GF-D8 (cell line): ENCODE measurements around the gene ZKSCAN5.
"Not testable (repeated sequence)": the region's sequence is repeated elsewhere in the genome, so short reads cannot be mapped to it uniquely, and the experiment has no call there.

Source experiments
- DNase-seq: peaks from one replicate; lab custom pipeline; 2025; lab: John Stamatoyannopoulos, UW

ZKSCAN5 gene

DNA sequence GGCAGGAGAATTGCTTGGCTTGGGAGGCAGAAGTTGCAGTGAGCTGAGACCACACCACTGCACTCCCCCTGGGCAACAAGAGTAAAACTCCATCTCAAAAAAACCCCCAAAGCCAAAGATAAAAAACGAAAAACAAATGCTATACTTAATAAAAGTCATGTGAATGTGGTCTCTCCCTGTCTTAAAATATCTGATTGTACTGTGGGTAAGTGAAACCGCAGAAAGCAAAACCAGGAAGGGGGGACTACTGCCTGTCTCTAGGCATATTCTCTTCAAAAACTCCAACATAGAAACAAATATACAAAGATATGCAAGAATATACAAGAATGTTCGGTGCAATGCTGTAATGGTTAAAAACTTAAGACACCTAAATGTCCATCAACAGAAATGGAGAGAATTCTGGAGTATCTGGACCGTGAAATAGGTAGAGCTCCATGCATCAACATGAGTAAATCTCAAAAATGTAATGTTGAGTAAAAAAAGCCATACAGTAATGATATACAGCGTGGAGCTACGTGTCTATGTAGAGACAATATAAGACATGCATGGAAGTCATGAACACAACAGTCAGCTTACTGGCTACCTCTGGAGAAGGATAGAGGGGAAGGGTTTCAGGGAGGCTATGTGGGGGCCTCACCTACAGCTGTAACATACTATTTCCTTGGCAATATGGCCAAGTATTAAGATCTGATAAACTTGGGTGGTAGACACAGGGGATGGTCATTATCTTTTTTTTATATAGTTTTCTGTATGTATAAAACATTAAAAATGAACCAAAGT is 6.5 kb upstream of the ZKSCAN5 start:
- DNase-seq: no peak

DNA sequence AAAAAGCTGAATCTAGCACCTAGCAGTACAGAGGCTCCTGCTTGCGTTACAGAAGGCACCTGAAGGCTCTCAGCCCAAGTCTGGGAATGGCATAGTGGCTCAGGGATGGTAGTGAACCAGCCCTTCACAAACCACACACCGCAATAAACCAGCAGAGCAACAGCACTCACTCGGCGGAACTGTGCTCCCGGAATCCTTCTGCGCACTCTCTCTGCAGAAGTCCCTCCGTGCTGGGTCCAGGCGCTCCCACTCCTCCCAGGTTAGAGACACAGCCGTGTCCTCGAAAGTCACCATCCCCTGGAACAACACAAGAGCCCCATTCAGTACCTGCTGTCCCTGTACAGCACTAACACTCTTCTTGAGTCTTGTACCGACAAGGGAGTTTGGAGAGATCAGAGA is 5.9 kb upstream of the ZKSCAN5 start:
- DNase-seq: no peak

DNA sequence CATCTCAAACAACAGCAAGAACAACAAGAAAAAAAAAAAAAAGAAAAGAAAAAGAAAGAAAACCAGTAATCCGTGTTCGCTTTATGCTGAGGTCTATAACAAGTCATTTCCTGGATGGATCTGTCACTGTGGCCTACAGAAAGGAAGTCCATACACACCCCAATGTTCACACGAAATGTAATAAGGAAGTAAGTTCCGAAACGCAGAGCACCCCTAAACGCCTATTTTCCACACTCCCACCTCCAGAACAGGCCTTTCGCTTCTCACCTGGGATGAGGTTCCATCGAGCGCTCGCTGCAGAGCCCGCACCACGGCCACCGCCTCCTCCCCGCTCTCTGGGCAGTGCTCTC is 5.1 kb upstream of the ZKSCAN5 start:
- no peak for DNase-seq

DNA sequence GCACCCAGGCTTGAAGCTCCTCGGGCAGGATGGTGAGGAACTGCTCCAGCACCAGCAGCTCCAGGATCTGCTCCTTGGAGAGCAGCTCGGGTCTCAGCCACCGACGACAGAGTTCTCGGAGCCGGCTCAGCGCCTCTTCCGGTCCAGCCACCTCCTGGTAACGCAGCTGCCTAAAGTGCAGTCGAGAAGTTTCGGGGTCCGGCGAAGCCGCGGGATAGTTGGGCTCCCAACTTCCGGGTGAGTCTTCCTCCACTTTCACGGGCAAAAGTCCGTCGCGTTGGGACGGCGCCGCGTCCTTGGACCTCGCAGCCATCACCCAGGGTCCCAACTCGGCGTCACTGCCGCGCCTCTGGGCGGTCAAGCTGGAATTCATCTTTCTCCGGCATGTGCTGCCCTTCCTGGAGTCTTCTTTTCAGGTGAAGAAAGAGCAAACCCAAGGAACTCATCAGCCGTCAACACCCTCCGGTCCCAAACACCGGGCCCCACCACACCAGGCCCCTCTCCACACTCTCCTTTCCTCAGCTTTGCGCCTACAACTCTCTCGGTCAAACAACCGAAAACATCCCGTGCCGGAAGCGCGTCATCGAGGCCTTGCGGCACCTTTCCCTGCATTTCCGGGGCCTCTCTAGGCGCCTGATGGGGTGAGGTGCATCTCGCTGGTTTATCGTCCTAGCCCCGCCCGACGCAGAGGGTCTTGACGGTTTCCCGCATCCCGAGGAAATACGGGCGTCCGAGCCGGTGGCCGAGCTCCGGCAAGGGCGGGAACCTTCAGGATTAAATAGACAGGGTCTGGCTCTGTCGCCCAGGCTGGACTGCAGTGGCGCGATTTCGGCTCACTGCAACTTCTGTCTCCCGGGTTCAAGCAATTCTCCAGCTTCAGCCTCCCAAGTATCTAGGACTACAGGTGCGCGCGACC is 4.5 kb upstream of the ZKSCAN5 start, which contains the start of gene ZNF394:
Gene ZNF394 (minus strand): TSS at position 561 of the 916 bp plus-strand sequence. CDS start 188 bp downstream, at position 373.
- peak; percentile 75 for DNase-seq

DNA sequence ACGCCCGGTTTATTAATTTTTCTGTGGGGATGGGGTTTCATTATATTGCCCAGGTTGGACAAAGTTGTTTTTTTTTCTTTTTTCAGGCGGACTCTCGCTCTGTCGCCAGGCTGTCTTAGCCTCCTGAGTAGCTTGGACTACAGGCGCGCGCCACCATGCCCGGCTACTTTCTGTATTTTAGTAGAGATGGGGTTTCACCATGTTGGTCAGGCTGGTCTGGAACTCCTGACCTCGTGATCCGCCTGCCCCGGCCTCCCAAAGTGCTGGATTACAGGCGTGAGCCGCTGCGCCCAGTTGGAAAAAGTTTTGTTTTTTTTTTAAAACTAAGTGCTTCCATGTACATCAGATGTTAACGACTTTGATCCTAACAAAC is 3.8 kb upstream of the ZKSCAN5 start:
- DNase-seq: no peak

DNA sequence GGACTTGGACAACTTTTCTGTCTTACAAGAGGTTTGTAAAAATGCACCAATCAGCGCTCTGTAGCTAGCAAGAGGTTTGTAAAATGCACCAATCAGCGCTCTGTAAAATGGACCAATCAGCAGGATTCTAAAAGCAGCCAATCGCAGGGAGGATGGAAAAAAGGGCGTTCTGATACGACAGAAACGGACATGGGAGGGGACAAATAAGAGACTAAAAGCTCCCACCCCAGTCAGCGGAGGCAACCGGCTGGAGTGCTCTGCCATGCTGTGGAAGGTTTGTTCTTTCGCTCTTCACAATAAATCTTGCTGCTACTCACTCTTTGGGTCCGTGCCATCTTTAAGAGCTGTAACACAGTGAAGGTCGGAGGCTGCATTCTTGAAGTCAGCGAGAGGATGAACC is 3.2 kb upstream of the ZKSCAN5 start:
- DNase-seq: not testable (repeated sequence)

DNA sequence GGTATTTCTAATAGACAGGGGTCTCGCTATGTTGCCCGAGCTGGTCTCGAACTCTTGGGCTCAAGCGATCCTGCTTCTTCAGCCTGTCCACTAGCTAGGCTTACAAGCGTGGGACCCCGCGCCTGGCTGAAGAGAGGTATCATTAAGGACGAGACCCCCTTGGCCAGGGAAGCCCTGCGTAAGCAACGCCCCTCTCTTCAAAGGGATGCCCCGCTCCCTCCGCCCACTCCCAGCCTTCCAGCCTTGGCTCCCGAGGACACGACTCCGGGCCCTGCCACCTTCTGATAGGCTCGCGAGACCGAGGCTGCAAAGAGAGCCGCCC is 220 bp upstream of the ZKSCAN5 start:
- no peak for DNase-seq

DNA sequence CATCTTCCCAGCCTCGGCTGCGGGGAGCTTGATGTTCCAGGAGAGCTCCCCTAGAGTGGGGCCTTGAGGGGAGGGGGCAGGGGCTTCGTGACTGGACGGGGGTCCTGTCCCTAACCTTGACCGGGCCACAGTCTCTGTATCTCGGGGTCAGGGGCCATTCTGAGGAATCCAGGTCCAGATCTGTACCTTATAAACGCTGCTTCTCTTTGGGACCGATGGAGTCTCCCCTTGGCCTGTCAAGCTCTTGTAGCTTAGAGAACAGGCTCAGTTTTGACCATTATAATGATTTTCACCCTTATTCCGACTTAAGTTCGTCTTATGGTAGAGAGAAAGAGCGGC is 831 bp downstream of the ZKSCAN5 start:
- no peak for DNase-seq

DNA sequence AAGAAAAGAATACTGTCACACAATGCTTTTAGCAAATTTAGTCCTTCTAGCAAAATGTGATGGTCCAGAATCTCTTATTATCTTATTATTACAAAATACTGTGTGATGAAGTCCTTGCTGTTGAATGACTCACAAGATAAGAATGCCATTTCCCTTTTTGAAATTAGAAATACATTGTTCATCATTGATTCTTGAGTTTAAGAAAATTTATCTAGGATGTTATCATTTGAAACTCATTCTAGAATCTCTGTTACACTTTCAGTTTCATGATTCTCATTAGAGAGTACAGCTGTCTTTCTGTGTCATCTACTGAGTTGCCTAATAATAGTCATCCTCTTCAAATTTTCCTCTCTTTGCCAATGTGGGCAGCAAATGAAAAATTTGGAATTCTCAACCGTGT is 9.6 kb downstream of the ZKSCAN5 start:
- DNase-seq: no peak

DNA sequence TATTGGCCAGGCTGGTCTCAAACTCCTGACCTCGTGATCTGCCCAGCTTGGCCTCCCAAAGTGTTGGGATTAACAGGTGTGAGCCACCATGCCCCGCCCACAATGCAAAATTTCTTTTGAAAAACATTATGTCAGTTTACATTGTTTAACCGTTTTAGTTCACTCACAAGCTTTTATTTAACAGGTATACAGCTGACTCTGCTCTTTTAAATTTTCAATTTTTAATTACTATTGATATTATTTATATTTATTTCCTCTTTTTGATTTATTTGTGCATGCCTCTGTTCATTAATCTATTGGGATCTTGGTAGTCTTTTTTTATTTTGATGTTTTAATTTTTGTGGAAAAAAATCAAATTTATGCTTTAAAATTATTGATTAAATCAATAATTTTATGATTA is 16.9 kb downstream of the ZKSCAN5 start:
- no peak for DNase-seq

DNA sequence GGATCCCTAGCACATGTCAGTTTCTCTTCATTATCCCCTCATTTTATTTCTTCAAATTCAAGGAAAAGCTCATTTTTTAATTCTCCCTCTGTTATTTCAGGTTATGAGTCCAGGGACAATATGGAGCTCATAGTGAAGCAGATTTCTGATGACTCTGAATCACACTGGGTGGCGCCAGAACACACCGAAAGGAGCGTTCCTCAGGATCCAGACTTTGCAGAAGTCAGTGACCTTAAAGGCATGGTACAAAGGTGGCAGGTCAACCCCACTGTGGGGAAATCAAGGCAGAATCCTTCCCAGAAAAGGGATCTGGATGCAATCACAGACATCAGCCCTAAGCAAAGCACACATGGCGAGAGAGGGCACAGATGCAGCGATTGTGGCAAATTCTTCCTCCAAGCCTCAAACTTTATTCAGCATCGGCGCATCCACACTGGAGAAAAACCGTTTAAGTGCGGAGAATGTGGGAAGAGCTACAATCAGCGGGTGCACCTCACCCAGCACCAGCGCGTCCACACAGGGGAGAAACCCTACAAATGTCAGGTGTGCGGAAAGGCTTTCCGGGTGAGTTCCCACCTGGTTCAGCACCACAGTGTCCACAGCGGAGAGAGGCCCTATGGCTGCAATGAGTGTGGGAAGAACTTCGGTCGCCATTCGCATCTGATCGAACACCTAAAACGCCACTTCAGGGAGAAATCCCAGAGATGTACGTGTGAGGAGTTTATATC is 21.4 kb downstream of the ZKSCAN5 start:
- no peak for DNase-seq

DNA sequence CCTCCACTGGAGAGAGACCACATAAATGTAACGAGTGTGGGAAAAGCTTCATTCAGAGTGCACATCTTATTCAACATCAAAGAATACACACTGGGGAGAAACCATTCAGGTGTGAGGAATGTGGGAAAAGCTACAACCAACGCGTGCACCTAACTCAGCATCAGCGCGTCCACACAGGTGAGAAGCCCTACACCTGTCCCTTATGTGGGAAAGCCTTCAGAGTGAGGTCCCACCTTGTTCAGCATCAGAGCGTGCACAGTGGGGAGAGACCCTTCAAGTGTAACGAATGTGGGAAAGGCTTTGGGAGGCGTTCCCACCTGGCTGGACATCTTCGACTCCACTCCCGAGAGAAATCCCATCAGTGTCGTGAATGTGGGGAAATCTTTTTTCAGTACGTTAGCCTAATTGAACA is 26.9 kb downstream of the ZKSCAN5 start:
- no peak for DNase-seq

DNA sequence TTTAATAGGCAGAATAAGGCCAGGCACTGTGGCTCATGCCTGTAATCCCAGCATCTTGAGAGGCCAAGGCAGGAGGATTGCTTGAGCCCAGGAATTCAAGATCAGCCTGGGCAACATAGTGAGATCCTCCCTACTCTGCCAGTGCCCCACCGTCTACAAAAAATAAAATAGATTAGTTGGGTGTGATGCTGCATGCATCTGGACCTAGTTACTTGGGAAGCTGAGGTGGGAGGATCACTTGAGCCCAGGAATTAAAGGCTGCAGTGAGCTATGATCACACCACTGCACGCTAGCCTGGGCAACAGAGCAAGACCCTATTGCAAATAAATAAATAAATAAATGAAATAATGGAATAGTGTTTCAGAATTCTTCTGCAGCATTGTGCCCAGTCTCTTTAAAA is 31.2 kb downstream of the ZKSCAN5 start:
- DNase-seq: no peak

DNA sequence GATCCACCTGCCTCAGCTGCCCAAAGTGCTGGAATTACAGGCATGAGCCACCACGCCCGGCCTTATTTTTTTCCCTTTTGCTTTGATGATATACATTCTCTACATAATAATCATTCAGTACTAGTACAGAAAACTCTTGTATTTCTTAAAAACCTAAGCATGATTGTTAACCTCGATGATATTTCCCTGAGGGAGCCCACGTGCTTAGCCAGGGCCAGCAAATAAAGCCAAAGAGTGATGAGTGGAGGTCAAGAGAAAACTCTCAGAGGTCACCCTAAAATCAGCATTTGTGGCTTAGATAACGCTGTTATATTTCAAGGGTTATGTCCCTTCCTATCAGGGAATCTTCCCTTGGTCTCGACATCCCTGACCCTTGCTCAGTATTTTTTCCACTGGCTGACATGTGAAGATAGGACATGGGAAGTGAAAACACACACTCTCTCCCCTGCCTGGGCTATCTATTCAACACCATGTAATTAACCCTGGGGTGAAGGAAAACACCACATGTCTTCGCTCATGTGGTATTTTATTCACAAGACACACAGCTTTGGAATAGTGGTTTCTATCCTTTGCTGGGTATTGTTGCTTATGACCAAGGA is 34.9 kb downstream of the ZKSCAN5 start:
- no peak for DNase-seq

DNA sequence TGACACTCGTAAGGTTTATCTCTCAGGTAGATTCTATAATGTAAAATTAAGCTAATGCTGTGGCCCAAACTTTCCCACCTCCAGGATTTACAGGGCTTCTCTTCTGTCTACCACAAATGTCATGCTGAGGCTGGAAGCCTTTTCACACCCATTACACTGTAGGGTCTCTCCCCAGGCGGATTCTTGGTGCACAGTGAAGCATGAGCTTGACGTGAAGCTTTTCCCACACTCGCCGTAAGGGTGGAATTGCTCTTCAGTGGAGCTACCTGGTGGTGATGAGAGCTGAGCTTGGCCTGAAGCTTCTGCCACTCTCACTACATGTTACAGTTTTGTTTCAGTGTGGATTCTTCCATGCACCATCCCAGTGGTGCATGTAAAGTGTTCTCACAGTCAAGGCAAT is 36.1 kb downstream of the ZKSCAN5 start:
- no peak for DNase-seq

DNA sequence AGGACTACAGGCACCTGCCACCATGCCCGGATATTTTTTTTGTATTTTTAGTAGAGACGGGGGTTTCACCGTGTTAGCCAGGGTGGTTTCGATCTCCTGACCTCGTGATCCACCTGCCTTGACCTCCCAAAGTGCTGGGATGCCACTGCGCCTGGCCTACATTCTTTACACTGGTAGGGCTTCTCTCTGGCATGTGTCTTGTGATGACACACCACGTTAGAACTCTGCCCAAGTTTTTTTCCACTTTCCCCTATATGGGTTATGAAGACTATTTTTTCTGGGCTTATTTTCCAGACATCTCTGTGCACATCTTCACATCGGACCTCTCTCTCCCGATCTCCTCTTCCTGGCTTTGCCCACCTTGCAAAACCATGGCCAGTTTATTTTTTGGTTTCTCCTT is 36.8 kb downstream of the ZKSCAN5 start:
- DNase-seq: no peak

DNA sequence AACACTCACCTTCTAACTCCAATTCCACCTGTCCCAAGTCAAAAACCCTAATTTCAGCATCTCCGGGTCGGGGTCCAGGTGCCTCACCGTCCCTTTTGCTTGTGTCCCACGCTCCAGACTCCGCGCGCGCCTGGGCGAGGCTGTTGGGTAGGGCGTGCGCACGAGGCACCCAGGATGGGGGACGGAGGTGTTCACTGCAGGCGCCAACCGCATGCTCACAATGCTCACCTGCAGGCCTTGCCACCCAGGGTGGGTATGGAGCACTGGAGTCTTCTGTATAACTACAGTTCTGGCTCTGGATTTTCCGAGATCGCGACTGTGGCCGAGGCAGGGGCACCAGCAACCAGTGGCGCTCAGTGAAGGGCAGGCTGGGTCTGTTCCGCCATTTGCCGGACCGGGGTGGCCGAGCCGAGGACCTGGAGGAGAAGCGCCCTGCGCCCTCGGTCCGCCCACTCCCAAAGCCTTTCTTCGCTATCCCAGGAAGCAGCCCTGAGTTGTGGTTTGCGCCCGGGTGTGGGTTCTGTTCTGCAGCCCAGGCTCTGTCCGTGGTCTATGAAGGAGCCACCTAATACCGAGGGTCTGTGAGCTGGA is 38.7 kb downstream of the ZKSCAN5 start:
- no peak for DNase-seq

DNA sequence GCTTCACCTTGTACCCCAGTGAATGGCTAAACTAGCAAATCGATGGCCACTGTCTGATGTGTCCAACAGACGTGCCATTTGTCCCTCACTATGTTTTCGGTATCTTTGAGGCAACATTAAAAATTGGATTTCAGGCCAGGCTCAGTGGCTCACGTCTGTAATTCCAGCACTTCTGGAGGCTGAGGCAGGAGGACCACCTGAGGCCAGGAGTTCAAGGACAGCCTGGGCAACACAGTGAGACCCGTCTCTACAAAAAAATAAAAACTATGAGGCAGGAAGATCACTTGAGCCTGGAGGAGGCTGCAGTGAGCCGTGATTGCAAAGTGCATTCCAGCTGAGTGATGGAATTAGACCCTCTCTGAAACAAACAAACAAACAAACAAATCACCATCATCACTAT is 39.5 kb downstream of the ZKSCAN5 start:
- no peak for DNase-seq

DNA sequence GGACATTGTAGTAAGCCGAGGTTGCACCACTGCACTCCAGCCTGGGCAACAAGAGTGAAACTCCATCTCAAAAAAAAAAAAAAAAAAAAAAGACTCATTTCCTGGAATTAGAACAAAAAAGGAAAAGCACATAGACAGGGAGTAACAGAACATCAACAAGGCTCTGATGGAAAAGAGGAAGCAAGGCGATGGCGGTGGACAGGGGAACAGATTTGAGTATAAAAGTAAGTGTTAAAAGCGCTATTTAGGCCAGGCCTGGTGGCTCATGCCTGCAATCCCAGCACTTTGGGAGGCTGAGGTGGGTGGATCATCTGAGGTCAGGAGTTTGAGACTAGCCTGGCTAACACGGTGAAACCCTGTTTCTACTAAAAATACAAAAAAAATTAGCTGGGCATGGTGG is 40.8 kb downstream of the ZKSCAN5 start:
- DNase-seq: not testable (repeated sequence)

DNA sequence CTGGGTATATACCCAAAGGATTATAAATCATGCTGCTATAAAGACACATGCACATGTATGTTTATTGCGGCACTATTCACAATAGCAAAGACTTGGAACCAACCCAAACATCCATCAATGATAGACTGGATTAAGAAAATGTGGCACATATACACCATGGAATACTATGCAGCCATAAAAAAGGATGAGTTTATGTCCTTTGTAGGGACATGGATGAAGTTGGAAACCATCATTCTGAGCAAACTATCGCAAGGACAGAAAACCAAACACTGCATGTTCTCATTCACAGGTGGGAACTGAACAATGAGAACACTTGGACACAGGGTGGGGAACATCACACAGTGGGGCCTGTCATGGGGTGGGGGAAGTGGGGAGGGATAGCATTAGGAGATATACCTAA is 45.1 kb downstream of the ZKSCAN5 start:
- DNase-seq: not testable (repeated sequence)

DNA sequence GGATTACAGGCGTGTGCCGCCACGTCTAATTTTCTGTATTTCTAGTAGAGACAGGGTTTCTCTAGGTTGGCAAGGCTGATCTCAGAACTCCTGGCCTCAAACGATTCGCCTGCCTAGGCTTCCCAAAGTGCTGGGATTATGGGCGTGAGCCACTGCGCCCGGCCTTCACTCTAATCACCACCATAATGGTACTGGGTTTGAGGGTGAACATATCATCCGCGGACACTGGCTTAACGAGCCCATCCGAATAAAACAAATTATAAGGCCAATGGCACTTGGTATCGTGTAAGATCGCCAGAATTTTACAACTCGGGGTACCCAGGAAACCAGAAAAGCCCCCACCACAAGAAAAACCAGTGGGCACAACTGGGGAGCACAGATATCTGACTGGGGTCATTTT is 46.9 kb downstream of the ZKSCAN5 start:
- no peak for DNase-seq
